Neural progenitor cell (in vitro differentiated cells): Measurements from ENCODE around the gene WDR12. TPM values are rescaled to one million over a fixed set of nuclear protein-coding genes. Genes with fewer than 3 reads are reported as not detected.
A peak's percentile ranks its signal among the peaks of the same experiment; 100 is the strongest.
"Not testable (repeated sequence)": the region's sequence is repeated elsewhere in the genome, so short reads cannot be mapped to it uniquely, and the experiment has no call there.

ENCODE experiments used
- DNase-seq: peaks from one replicate; pipeline ENCODE4 v3.0.0-alpha.2; 2016; ENCODE audit warnings: low spot score
- H2AFZ ChIP-seq: fragments of 200-600 bp; sonication (generic); replicated peaks from 2 replicates; pipeline ENCODE4 v1.6.1; 2016; ENCODE audit warnings: antibody characterized with exemption
- H3F3A ChIP-seq: fragments of 200-600 bp; sonication (generic); 2 replicates; pipeline ENCODE4 v1.6.1; 2016; ENCODE audit warnings: antibody characterized with exemption, low read depth
- H3K27ac ChIP-seq: fragments of 200-600 bp; sonication (generic); 2 replicates; pipeline ENCODE4 v1.5.1; 2016; ENCODE audit warnings: mild to moderate bottlenecking
- H3K27me3 ChIP-seq: fragments of 200-600 bp; sonication (generic); 2 replicates; pipeline ENCODE4 v1.6.1; 2016; ENCODE audit warnings: mild to moderate bottlenecking, moderate library complexity
- H3K36me3 ChIP-seq: fragments of 200-600 bp; sonication (generic); 2 replicates; pipeline ENCODE4 v1.5.1; 2016
- H3K4me1 ChIP-seq: fragments of 200-600 bp; sonication (generic); 2 replicates; pipeline ENCODE4 v1.6.1; 2016; ENCODE audit warnings: mixed run types
- H3K4me2 ChIP-seq: fragments of 200-600 bp; sonication (generic); 2 replicates; pipeline ENCODE4 v1.6.1; 2016
- H3K4me3 ChIP-seq: fragments of 200-600 bp; sonication (generic); 2 replicates; pipeline ENCODE4 v1.5.1; 2016
- H3K79me2 ChIP-seq: fragments of 200-600 bp; sonication (generic); 2 replicates; pipeline ENCODE4 v1.6.1; 2016; ENCODE audit warnings: low read depth
- H3K9ac ChIP-seq: fragments of 200-600 bp; sonication (generic); 2 replicates; pipeline ENCODE4 v1.6.1; 2016
- H3K9me3 ChIP-seq: fragments of 200-600 bp; sonication (generic); 2 replicates; pipeline ENCODE4 v1.5.1; 2016; ENCODE audit warnings: low read depth
- H4K20me1 ChIP-seq: fragments of 200-600 bp; sonication (generic); 2 replicates; pipeline ENCODE4 v1.6.1; 2016; ENCODE audit warnings: low read depth
- H3K27ac Mint-ChIP-seq: 3 replicates; pipeline ENCODE4 v1.8.0; 2021; ENCODE audit warnings: mixed read lengths
- H3K27me3 Mint-ChIP-seq: 2 replicates; pipeline ENCODE4 v1.8.0; 2022; ENCODE audit warnings: low read depth, mild to moderate bottlenecking, inconsistent platforms, moderate library complexity, mixed read lengths; ENCODE audit not compliant: insufficient read depth
- H3K36me3 Mint-ChIP-seq: 3 replicates; pipeline ENCODE4 v1.8.0; 2021; ENCODE audit warnings: mixed read lengths
- H3K4me1 Mint-ChIP-seq: 3 replicates; pipeline ENCODE4 v1.8.0; 2021; ENCODE audit warnings: mixed read lengths
- H3K4me3 Mint-ChIP-seq: 3 replicates; pipeline ENCODE4 v1.8.0; 2021; ENCODE audit warnings: mild to moderate bottlenecking, moderate library complexity, mixed read lengths
- H3K9me3 Mint-ChIP-seq: 3 replicates; pipeline ENCODE4 v1.8.0; 2020; ENCODE audit warnings: mixed read lengths
- EZH2 ChIP-seq: fragments of 200-600 bp; sonication (generic); IDR thresholded peaks from 2 replicates; pipeline ENCODE4 v1.6.1; 2017; ENCODE audit warnings: antibody characterized with exemption, mild to moderate bottlenecking, moderate library complexity
- EZH2phosphoT487 ChIP-seq: fragments of 200-600 bp; sonication (generic); IDR thresholded peaks from 2 replicates; pipeline ENCODE4 v1.6.1; 2017; ENCODE audit warnings: antibody characterized with exemption
- total RNA-seq: library from RNA; depleted of rRNA; stranded (reverse); fragments of >200 nt; gene quantifications from 2 replicates; pipeline ENCODE4 v1.2.3, GENCODE V29; 2015; ENCODE audit warnings: low replicate concordance
- TF ChIP-seq, protein P1 (sequence below): fragments of 200-600 bp; sonication (generic); IDR thresholded peaks from 2 replicates; pipeline ENCODE4 v1.5.1; 2017; ENCODE audit warnings: antibody characterized with exemption, mild to moderate bottlenecking

WDR12 gene
- total RNA-seq, 1 donor from 2014 or later, result 58.6 TPM

DNA sequence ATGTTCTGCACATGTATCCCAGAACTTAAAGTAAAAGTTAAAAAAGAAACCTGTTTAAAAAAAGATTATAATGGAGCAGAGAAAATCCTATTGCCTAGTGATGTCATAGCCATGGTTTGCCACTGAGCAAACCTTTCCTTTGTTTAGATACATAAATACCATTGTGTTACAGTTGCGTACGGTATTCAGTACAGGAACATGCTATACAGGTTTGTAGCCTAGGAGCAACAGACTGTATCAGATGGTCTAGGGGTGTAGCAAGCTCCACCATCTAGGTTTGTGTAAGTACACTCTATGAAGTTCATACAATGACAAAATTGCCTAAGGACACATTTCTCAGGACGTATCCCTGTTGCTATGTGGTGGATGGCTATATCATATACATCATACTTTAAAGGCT lies 52.9 kb downstream of the WDR12 start:
- Histone ChIP-seq H3K4me3 (no peak overlapping the region), H3F3A (no peaks in the 10 kb centered on the region), H3K9ac (no peak overlapping the region), H3K27ac (no peak overlapping the region), H3K4me1 (no peaks in the 10 kb centered on the region), H3K9me3 (no peaks in the 10 kb centered on the region), H2AFZ (no peak overlapping the region), H4K20me1 (no peaks in the 10 kb centered on the region), H3K79me2 (no peaks in the 10 kb centered on the region), H3K36me3 (no peaks in the 10 kb centered on the region), H3K4me2 (no peak overlapping the region), H3K27me3 (no peaks in the 10 kb centered on the region)
- H3K27me3 Mint-ChIP-seq, result no peaks in the 10 kb centered on the region
- no peak for DNase-seq
- no peak overlapping the region for H3K27ac Mint-ChIP-seq
- peaks cover 16% of the 10 kb centered on the region for H3K9me3 Mint-ChIP-seq
- peaks cover 2% of the 10 kb centered on the region for H3K36me3 Mint-ChIP-seq
- TF ChIP-seq EZH2 (no peak), EZH2phosphoT487 (no peak)
- TF ChIP-seq, protein P1, sequence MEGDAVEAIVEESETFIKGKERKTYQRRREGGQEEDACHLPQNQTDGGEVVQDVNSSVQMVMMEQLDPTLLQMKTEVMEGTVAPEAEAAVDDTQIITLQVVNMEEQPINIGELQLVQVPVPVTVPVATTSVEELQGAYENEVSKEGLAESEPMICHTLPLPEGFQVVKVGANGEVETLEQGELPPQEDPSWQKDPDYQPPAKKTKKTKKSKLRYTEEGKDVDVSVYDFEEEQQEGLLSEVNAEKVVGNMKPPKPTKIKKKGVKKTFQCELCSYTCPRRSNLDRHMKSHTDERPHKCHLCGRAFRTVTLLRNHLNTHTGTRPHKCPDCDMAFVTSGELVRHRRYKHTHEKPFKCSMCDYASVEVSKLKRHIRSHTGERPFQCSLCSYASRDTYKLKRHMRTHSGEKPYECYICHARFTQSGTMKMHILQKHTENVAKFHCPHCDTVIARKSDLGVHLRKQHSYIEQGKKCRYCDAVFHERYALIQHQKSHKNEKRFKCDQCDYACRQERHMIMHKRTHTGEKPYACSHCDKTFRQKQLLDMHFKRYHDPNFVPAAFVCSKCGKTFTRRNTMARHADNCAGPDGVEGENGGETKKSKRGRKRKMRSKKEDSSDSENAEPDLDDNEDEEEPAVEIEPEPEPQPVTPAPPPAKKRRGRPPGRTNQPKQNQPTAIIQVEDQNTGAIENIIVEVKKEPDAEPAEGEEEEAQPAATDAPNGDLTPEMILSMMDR, result no peak
- H3K4me1 Mint-ChIP-seq, result no peaks in the 10 kb centered on the region
- no peak overlapping the region for H3K4me3 Mint-ChIP-seq

DNA sequence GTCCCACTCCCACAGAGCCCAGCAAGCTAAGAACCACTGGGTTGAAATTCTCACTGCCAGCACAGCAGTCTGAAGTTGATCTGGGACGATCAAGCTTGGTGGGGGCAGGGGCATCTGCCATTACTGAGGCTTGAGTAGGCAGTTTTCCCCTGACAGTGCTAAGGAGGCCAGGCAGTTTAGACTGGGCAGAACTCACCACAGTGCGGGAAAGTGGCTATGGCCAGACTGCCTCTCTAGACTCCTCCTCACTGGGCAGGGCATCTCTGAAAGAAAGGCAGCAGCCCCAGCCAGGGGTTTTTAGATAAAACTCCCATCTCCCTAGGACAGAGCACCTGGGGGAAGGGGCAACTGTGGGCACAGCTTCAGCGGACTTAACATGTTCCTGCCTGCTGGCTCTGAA lies 62.1 kb downstream of the WDR12 start:
- not testable (repeated sequence) for H3K9ac ChIP-seq, H3K27ac Mint-ChIP-seq, H3K36me3 Mint-ChIP-seq

DNA sequence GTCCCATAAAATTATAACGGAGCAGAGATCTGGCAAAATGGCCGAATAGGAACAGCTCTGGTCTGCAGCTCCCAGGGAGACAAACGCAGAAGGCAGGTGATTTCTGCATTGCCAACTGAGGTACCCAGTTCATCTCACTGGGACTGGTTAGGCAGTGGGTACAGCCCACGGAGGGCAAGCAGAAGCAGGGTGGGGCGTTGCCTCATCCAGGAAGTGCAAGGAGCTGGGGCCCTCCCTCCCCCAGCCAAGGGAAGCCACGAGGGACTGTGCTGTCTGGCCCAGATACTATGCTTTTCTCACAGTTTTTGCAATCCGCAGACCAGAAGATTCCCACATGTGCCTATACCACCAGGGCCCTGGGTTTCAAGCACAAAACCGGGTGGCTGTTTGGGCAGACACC lies 62.7 kb downstream of the WDR12 start:
- DNase-seq, result no peak
- no peaks in the 10 kb centered on the region for H3K79me2 ChIP-seq
- TF ChIP-seq EZH2phosphoT487 (no peak), EZH2 (no peak)
- TF ChIP-seq, protein P1, result no peak
- Mint-ChIP-seq H3K4me3 (no peak overlapping the region), H3K36me3 (peaks cover under 1% of the 10 kb centered on the region), H3K27me3 (peaks cover 2% of the 10 kb centered on the region), H3K4me1 (peaks cover 3% of the 10 kb centered on the region), H3K9me3 (no peaks in the 10 kb centered on the region), H3K27ac (no peak overlapping the region)
- no peak overlapping the region for H3K4me2 ChIP-seq
- no peaks in the 10 kb centered on the region for H3K9me3 ChIP-seq
- H3K9ac ChIP-seq, result no peak overlapping the region
- no peaks in the 10 kb centered on the region for H3K4me1 ChIP-seq
- no peaks in the 10 kb centered on the region for H3F3A ChIP-seq
- no peak overlapping the region for H3K4me3 ChIP-seq
- no peak overlapping the region for H2AFZ ChIP-seq
- no peak overlapping the region for H3K27ac ChIP-seq
- no peaks in the 10 kb centered on the region for H3K27me3 ChIP-seq
- H4K20me1 ChIP-seq, result no peaks in the 10 kb centered on the region
- no peaks in the 10 kb centered on the region for H3K36me3 ChIP-seq

More for the DNA sequence above, 62.1 kb downstream of the WDR12 start:
- H3K4me3 ChIP-seq, H3K36me3 ChIP-seq, H3K4me1 Mint-ChIP-seq, H3K9me3 ChIP-seq, H4K20me1 ChIP-seq, H3K27me3 ChIP-seq, H3F3A ChIP-seq, H3K4me3 Mint-ChIP-seq, H3K4me2 ChIP-seq, H3K27ac ChIP-seq, H3K79me2 ChIP-seq, H3K4me1 ChIP-seq, H3K9me3 Mint-ChIP-seq, H3K27me3 Mint-ChIP-seq: not testable (repeated sequence)
- DNase-seq, result peak; percentile 10
- H2AFZ ChIP-seq, result peak overlapping the region; percentile 57

DNA sequence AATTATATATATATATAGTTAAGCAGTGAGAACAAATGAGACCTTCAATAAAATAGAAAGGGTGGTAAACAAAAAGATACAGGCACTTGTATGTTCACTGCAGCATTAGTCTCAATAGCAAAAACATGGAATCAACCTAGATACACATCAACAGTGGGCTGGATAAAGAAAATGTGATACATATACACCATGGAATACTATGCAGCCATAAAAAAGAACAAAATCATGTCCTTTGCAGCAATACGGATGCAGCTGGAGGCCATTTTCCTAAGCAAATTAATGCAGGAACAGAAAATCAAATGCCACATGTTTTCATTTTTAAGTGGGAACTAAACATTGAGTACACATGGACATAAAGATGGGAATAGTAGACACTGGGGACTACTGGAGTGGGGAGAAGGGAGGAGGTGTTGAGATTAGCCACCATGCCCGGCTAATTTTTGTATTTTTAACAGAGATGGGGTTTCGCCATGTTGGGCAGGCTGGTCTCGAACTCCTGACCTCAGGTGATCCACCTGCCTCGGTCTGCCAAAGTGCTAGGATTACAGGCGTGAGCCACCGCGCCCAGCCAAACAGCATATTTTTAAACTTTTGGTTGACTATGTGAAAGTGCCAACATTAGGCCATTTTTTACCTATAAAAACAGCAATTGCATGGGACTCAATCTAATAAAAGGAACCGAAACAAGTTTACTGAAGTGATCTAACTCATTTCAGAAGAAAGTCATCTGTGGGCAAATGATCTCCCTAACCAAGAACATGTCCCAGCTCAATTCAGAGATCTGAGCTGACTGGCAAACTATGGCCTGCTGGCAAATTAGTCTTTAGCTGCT lies 63.6 kb downstream of the WDR12 start:
- H3K27ac Mint-ChIP-seq, result no peak overlapping the region
- H3K36me3 Mint-ChIP-seq, result peaks cover 2% of the 10 kb centered on the region
- Histone ChIP-seq H3K79me2 (no peaks in the 10 kb centered on the region), H3K4me2 (no peak overlapping the region), H3K27ac (no peak overlapping the region), H3K9ac (no peak overlapping the region), H3K4me1 (no peaks in the 10 kb centered on the region), H3K36me3 (no peaks in the 10 kb centered on the region), H3K4me3 (no peak overlapping the region), H2AFZ (no peak overlapping the region), H4K20me1 (no peaks in the 10 kb centered on the region), H3F3A (no peaks in the 10 kb centered on the region), H3K9me3 (no peaks in the 10 kb centered on the region), H3K27me3 (no peaks in the 10 kb centered on the region)
- no peak overlapping the region for H3K4me3 Mint-ChIP-seq
- DNase-seq, result no peak
- TF ChIP-seq EZH2, result no peak
- TF ChIP-seq, protein P1, result no peak
- no peak for TF ChIP-seq EZH2phosphoT487
- peaks cover 3% of the 10 kb centered on the region for H3K4me1 Mint-ChIP-seq
- peaks cover 2% of the 10 kb centered on the region for H3K27me3 Mint-ChIP-seq
- peaks cover 3% of the 10 kb centered on the region for H3K9me3 Mint-ChIP-seq
